K562 (cell line): ENCODE results near the gene IFI30. TPM values are rescaled to one million over a fixed set of nuclear protein-coding genes. Genes with fewer than 3 reads are reported as not detected.

ENCODE experiments used
- ARID2 ChIP-seq: fragments of 450-650 bp; IDR thresholded peaks from 2 replicates; pipeline ENCODE4 v1.6.1; 2017; ENCODE audit warnings: antibody characterized with exemption, mild to moderate bottlenecking
- C11orf30 ChIP-seq: fragments of 450-650 bp; IDR thresholded peaks from 2 replicates; pipeline ENCODE4 v1.6.1; 2016; ENCODE audit warnings: low read depth, mild to moderate bottlenecking
- CHCHD3 ChIP-seq: fragments of 250-450 bp; sonication (Bioruptor Pico); IDR thresholded peaks from 2 replicates; pipeline ENCODE4 v2.1.2; 2022; ENCODE audit warnings: mild to moderate bottlenecking
- ESRRA ChIP-seq: fragments of 450-650 bp; IDR thresholded peaks from 2 replicates; pipeline ENCODE4 v1.6.1; 2014; ENCODE audit warnings: low read depth, mild to moderate bottlenecking, moderate library complexity, borderline replicate concordance
- GTF2A2 ChIP-seq: IDR thresholded peaks from 2 replicates; pipeline ENCODE4 v1.6.1; 2016; ENCODE audit warnings: mild to moderate bottlenecking, missing genetic modification characterization, missing compliant biosample characterization
- KDM5B ChIP-seq: fragments of 200-600 bp; sonication (generic); IDR thresholded peaks from 2 replicates; pipeline ENCODE4 v1.6.1; 2012; ENCODE audit warnings: low read depth, mild to moderate bottlenecking, moderate library complexity, low read length, control low read depth, inconsistent platforms; ENCODE audit not compliant: insufficient replicate concordance
- MAZ ChIP-seq, 2 experiments: fragments of 450-650 bp in 1 of 2; sonication (generic) in 1 of 2; formaldehyde crosslinking; IDR thresholded peaks in 1 of 2; conservative IDR thresholded peaks in 1 of 2; 2 replicates each; pipeline versions ENCODE4 v1.4.0 to v1.5.0; 2020; ENCODE audit warnings: mild to moderate bottlenecking in 1 of 2, missing genetic modification reagents in 1 of 2
- NFRKB ChIP-seq: fragments of 450-650 bp; IDR thresholded peaks from 2 replicates; pipeline ENCODE4 v1.6.1; 2016; ENCODE audit warnings: low read depth
- POLR2AphosphoS5 ChIP-seq: IDR thresholded peaks from 2 replicates; pipeline ENCODE4 v1.6.1; 2011; ENCODE audit warnings: mild to moderate bottlenecking, low read depth, low read length, moderate library complexity; ENCODE audit not compliant: control insufficient read depth, insufficient read depth
- ZBTB17 ChIP-seq: fragments of 450-650 bp; formaldehyde crosslinking; IDR thresholded peaks from 2 replicates; pipeline ENCODE4 v1.4.0; 2020; ENCODE audit warnings: mild to moderate bottlenecking
- ZNF41 ChIP-seq: fragments of 250-450 bp; sonication (Bioruptor Pico); conservative IDR thresholded peaks from 2 replicates; pipeline ENCODE4 v1.4.0; 2020; ENCODE audit warnings: mild to moderate bottlenecking
- ZNF696 ChIP-seq: fragments of 250-450 bp; sonication (Bioruptor Pico); conservative IDR thresholded peaks from 2 replicates; pipeline ENCODE4 v1.4.0; 2020; ENCODE audit warnings: mild to moderate bottlenecking, moderate library complexity
- polyA plus RNA-seq, 8 experiments: library from polyadenylated mRNA; depleted of rRNA in 4 of 8; stranded (reverse) in 5 of 8; unstranded in 3 of 8; fragments of >200 nt; fragmentation: Nextera tagmentation in 2 of 8; fragmentation: Illumina TruSeq in 1 of 8; extraction: Ambion mirVana in 2 of 8; extraction: Trizol in 1 of 8; gene quantifications; 2 replicates each; pipeline versions ENCODE4 v1.2.1 to v1.2.3, GENCODE V29; 2011 to 2014; ENCODE audit warnings: inconsistent platforms in 1 of 8, missing spikeins in 1 of 8
- total RNA-seq, 7 experiments: library from RNA; depleted of rRNA in 6 of 7; stranded (reverse); fragments of >200 nt in 6 of 7; fragmentation: Illumina TruSeq in 2 of 7; extraction: Trizol in 2 of 7; gene quantifications; 2 replicates each; pipeline versions ENCODE4 v1.2.1 to v1.2.3, GENCODE V29; 2011 to 2021; ENCODE audit warnings: low replicate concordance in 1 of 7
- TF ChIP-seq, protein P1 (sequence below): fragments of 450-650 bp; IDR thresholded peaks from 2 replicates; pipeline ENCODE4 v1.6.1; 2017; ENCODE audit warnings: mild to moderate bottlenecking, moderate library complexity
- TF ChIP-seq, protein P2 (sequence below), 2 experiments: fragments of 450-650 bp; IDR thresholded peaks; 2 replicates each; pipeline ENCODE4 v1.6.1; 2016
- TF ChIP-seq, protein P3 (sequence below): IDR thresholded peaks from 3 replicates; pipeline ENCODE4 v1.6.1; 2011; ENCODE audit warnings: borderline replicate concordance, mild to moderate bottlenecking, moderate library complexity; ENCODE audit not compliant: insufficient read length; ENCODE audit errors: extremely low read depth
- TF ChIP-seq, protein P4 (sequence below): fragments of 250-450 bp; sonication (Bioruptor Pico); IDR thresholded peaks from 2 replicates; pipeline ENCODE4 v1.4.0; 2020

The IFI30 gene
- total and polyA plus RNA-seq, 9 of the 15 experiments (the other 6 are each of a cell fraction or from before 2014, with no cell fraction given) = 63.7 to 430 (median 109) TPM

DNA sequence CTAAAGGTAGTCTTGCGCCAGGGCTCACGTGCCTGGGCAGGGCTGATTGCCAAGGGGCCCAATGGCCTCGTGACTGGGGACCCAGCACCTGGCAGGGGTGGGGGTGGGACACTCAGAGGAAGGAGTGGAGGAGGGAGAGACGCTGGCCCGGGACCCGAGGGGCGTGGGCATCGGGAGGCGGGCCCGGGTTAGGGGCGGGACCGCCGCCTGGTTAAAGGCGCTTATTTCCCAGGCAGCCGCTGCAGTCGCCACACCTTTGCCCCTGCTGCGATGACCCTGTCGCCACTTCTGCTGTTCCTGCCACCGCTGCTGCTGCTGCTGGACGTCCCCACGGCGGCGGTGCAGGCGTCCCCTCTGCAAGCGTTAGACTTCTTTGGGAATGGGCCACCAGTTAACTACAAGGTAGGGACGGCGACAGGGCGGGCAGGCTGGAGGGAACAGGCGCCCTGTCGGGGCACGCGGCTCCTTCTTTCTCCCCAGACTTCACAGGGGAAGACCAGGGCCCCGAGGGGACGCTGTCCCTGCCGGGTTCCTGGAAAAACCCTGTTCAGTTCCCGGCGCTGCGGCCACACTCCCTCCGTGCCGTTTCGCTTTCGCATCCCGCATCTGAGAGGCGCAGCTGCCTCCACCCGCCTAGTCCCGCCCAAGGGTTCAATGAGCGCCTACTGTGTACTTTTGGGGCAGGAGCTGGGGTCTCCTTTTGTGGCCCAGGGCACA is at the start of gene IFI30 (continued):
- TF ChIP-seq, protein P1, sequence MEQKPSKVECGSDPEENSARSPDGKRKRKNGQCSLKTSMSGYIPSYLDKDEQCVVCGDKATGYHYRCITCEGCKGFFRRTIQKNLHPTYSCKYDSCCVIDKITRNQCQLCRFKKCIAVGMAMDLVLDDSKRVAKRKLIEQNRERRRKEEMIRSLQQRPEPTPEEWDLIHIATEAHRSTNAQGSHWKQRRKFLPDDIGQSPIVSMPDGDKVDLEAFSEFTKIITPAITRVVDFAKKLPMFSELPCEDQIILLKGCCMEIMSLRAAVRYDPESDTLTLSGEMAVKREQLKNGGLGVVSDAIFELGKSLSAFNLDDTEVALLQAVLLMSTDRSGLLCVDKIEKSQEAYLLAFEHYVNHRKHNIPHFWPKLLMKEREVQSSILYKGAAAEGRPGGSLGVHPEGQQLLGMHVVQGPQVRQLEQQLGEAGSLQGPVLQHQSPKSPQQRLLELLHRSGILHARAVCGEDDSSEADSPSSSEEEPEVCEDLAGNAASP = no peak
- TF ChIP-seq ESRRA (peak; percentile 49; the same call in 1 of the 2 replicates), ZNF696 (CRISPR knock-in tag) (no peak), KDM5B (peak; percentile 80), CHCHD3 (CRISPR knock-in tag) (no peak), GTF2A2 (tag) (no peak), NFRKB (no peak), ZNF41 (CRISPR knock-in tag) (no peak), MAZ (CRISPR knock-in tag; conservative IDR thresholded peaks at IDR 0.05 in 1 of 2, IDR thresholded peaks at IDR 0.05 in 1 of 2) (peak in 1 of 2 experiments; percentile 43; a peak in 2 of 4 replicates), C11orf30 (no peak), ARID2 (no peak), ZBTB17 (CRISPR knock-in tag) (no peak), POLR2AphosphoS5 (peak; percentile 54)
- TF ChIP-seq, protein P2, sequence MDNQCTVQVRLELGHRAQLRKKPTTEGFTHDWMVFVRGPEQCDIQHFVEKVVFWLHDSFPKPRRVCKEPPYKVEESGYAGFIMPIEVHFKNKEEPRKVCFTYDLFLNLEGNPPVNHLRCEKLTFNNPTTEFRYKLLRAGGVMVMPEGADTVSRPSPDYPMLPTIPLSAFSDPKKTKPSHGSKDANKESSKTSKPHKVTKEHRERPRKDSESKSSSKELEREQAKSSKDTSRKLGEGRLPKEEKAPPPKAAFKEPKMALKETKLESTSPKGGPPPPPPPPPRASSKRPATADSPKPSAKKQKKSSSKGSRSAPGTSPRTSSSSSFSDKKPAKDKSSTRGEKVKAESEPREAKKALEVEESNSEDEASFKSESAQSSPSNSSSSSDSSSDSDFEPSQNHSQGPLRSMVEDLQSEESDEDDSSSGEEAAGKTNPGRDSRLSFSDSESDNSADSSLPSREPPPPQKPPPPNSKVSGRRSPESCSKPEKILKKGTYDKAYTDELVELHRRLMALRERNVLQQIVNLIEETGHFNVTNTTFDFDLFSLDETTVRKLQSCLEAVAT (IDR thresholded peaks at IDR 0.05) = no peak
- TF ChIP-seq, protein P3, sequence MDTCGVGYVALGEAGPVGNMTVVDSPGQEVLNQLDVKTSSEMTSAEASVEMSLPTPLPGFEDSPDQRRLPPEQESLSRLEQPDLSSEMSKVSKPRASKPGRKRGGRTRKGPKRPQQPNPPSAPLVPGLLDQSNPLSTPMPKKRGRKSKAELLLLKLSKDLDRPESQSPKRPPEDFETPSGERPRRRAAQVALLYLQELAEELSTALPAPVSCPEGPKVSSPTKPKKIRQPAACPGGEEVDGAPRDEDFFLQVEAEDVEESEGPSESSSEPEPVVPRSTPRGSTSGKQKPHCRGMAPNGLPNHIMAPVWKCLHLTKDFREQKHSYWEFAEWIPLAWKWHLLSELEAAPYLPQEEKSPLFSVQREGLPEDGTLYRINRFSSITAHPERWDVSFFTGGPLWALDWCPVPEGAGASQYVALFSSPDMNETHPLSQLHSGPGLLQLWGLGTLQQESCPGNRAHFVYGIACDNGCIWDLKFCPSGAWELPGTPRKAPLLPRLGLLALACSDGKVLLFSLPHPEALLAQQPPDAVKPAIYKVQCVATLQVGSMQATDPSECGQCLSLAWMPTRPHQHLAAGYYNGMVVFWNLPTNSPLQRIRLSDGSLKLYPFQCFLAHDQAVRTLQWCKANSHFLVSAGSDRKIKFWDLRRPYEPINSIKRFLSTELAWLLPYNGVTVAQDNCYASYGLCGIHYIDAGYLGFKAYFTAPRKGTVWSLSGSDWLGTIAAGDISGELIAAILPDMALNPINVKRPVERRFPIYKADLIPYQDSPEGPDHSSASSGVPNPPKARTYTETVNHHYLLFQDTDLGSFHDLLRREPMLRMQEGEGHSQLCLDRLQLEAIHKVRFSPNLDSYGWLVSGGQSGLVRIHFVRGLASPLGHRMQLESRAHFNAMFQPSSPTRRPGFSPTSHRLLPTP = no peak
- TF ChIP-seq, protein P4, sequence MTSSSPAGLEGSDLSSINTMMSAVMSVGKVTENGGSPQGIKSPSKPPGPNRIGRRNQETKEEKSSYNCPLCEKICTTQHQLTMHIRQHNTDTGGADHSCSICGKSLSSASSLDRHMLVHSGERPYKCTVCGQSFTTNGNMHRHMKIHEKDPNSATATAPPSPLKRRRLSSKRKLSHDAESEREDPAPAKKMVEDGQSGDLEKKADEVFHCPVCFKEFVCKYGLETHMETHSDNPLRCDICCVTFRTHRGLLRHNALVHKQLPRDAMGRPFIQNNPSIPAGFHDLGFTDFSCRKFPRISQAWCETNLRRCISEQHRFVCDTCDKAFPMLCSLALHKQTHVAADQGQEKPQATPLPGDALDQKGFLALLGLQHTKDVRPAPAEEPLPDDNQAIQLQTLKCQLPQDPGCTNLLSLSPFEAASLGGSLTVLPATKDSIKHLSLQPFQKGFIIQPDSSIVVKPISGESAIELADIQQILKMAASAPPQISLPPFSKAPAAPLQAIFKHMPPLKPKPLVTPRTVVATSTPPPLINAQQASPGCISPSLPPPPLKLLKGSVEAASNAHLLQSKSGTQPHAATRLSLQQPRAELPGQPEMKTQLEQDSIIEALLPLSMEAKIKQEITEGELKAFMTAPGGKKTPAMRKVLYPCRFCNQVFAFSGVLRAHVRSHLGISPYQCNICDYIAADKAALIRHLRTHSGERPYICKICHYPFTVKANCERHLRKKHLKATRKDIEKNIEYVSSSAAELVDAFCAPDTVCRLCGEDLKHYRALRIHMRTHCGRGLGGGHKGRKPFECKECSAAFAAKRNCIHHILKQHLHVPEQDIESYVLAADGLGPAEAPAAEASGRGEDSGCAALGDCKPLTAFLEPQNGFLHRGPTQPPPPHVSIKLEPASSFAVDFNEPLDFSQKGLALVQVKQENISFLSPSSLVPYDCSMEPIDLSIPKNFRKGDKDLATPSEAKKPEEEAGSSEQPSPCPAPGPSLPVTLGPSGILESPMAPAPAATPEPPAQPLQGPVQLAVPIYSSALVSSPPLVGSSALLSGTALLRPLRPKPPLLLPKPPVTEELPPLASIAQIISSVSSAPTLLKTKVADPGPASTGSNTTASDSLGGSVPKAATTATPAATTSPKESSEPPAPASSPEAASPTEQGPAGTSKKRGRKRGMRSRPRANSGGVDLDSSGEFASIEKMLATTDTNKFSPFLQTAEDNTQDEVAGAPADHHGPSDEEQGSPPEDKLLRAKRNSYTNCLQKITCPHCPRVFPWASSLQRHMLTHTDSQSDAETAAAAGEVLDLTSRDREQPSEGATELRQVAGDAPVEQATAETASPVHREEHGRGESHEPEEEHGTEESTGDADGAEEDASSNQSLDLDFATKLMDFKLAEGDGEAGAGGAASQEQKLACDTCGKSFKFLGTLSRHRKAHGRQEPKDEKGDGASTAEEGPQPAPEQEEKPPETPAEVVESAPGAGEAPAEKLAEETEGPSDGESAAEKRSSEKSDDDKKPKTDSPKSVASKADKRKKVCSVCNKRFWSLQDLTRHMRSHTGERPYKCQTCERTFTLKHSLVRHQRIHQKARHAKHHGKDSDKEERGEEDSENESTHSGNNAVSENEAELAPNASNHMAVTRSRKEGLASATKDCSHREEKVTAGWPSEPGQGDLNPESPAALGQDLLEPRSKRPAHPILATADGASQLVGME (CRISPR knock-in tag) = 0 out of 2 replicates have a peak, but pooled peaks have one; percentile 11
